GM21619 (cell line): ENCODE data around the gene SAYSD1.

Source experiments
- ATAC-seq: cut with Tn5 transposase; IDR thresholded peaks from one replicate; pipeline ENCODE4 v1.9.1; 2021; ENCODE audit not compliant: unreplicated experiment

Gene SAYSD1

GRCh38 chr6:39058471-39059147, 56.4 kb downstream of the SAYSD1 start:
- no peak for ATAC-seq

- no peak for ATAC-seq
Measured at GRCh38 chr6:39057251-39058155, 57.5 kb downstream of the SAYSD1 start.

- ATAC-seq, result no peak
Measured at GRCh38 chr6:39056681-39057080, 58.3 kb downstream of the SAYSD1 start.

- ATAC-seq, result no peak
Measured at GRCh38 chr6:39056191-39056590, 58.8 kb downstream of the SAYSD1 start.

- ATAC-seq, result no peak
Measured at GRCh38 chr6:39055661-39056060, 59.3 kb downstream of the SAYSD1 start.

DNA sequence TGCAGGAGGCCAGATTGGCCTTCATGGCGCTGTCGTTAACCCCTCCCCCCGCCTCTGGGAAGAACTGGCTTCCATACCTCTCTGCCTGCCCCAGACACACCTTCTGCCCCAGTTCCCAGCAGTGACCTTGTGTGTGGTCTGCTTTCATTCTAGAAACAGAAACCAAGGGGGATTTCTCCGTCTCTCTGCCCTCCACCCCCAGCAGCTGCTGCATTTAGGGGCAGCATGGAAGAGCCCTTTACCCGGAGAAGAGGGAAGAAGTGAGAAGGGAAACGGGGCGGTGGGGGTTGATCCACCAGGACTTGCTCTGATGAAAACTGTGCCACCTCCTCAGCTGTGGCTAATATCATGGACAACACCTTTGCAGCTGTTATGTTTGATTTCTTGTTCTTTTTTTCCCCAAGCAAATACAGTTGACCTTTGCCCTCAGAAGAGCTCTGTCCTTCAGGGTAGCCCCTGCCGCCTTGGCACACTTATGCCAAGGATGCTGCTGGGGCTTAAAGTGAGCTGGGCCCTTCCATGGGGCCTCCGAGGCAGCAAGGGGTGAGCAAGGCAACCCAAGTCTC, 60.3 kb downstream of the SAYSD1 start:
- ATAC-seq, result no peak
